IMR-90 (cell line): ENCODE measurements around the gene TEX38. TPM values are rescaled to one million over a fixed set of nuclear protein-coding genes. Genes with fewer than 3 reads are reported as not detected.

Experiments
- ATAC-seq: fragments of 200-7000 bp; cut with Tn5 transposase; 2 replicates; pipeline ENCODE4 v1.9.1; 2020; ENCODE audit warnings: low read depth, mild to moderate bottlenecking, moderate library complexity
- BruUV-seq: library from RNA; stranded (reverse); fragments of 400-500 nt; replicated peaks from 2 replicates; lab custom pipeline; 2021; lab: Mats Ljungman, UMichigan
- CTCF ChIA-PET: fragments of 300-600 bp; formaldehyde crosslinking; extraction: SDS; loops from one replicate; lab custom pipeline; 2021; ENCODE audit warnings: antibody characterized with exemption; lab: Yijun Ruan, JAX
- POLR2A ChIA-PET: fragments of 300-600 bp; sonication (Branson Sonifier 250); formaldehyde crosslinking; loops from one replicate; lab custom pipeline; 2022; ENCODE audit warnings: antibody characterized with exemption; ENCODE audit not compliant: unreplicated experiment; lab: Charles Lee
- DNase-seq: peaks from one replicate; pipeline ENCODE4 v3.0.0; 2013
- H2AFZ ChIP-seq: replicated peaks from 2 replicates; pipeline ENCODE3; 2013; ENCODE audit warnings: low read length, mild to moderate bottlenecking; ENCODE audit not compliant: poor library complexity
- H2AK5ac ChIP-seq: 2 replicates; pipeline ENCODE4 v1.6.1; 2013; ENCODE audit warnings: low read depth, low read length, inconsistent platforms
- H2AK9ac ChIP-seq: replicated peaks from 2 replicates; pipeline ENCODE3; 2013; ENCODE audit warnings: mild to moderate bottlenecking, low read depth, low read length, moderate library complexity; ENCODE audit not compliant: poor library complexity
- H2BK120ac ChIP-seq: 2 replicates; pipeline ENCODE4 v1.6.1; 2013; ENCODE audit warnings: low read depth, low read length, inconsistent platforms
- H2BK15ac ChIP-seq: 3 replicates; pipeline ENCODE4 v1.6.1; 2013; ENCODE audit warnings: low read depth, low read length, inconsistent platforms
- H2BK20ac ChIP-seq: 2 replicates; pipeline ENCODE4 v1.6.1; 2013; ENCODE audit warnings: low read depth, mild to moderate bottlenecking, inconsistent platforms, low read length, moderate library complexity
- H2BK5ac ChIP-seq: 2 replicates; pipeline ENCODE4 v1.6.1; 2013; ENCODE audit warnings: mild to moderate bottlenecking, low read depth, low read length, inconsistent platforms; ENCODE audit not compliant: poor library complexity, severe bottlenecking
- H3K14ac ChIP-seq: replicated peaks from 2 replicates; pipeline ENCODE4 v1.6.1; 2013; ENCODE audit warnings: low read depth, low read length, inconsistent platforms
- H3K18ac ChIP-seq: 2 replicates; pipeline ENCODE4 v1.6.1; 2013; ENCODE audit warnings: low read depth, low read length, control low read depth
- H3K23ac ChIP-seq: 2 replicates; pipeline ENCODE4 v1.6.1; 2013; ENCODE audit warnings: low read depth, low read length, inconsistent platforms
- H3K27ac ChIP-seq: 2 replicates; pipeline ENCODE4 v1.5.1; 2013; ENCODE audit warnings: mild to moderate bottlenecking, control low read depth, low read length; ENCODE audit not compliant: insufficient read depth
- H3K27me3 ChIP-seq: 2 replicates; pipeline ENCODE4 v1.6.1; 2013; ENCODE audit warnings: low read length; ENCODE audit not compliant: control insufficient read depth, insufficient read depth
- H3K36me3 ChIP-seq: 2 replicates; pipeline ENCODE4 v1.6.1; 2013; ENCODE audit warnings: low read length, mixed read lengths; ENCODE audit not compliant: control insufficient read depth, insufficient read depth
- H3K4ac ChIP-seq: 2 replicates; pipeline ENCODE4 v1.6.1; 2013; ENCODE audit warnings: low read depth, low read length, inconsistent platforms
- H3K4me1 ChIP-seq: 2 replicates; pipeline ENCODE4 v1.6.1; 2013; ENCODE audit warnings: low read length, mixed read lengths; ENCODE audit not compliant: control insufficient read depth, insufficient read depth
- H3K4me2 ChIP-seq: 2 replicates; pipeline ENCODE4 v1.6.1; 2013; ENCODE audit warnings: low read depth, mild to moderate bottlenecking, control low read depth, low read length, moderate library complexity
- H3K4me3 ChIP-seq: 2 replicates; pipeline ENCODE4 v1.5.1; 2013; ENCODE audit warnings: low read depth, mild to moderate bottlenecking, control low read depth, low read length, moderate library complexity; ENCODE audit not compliant: insufficient read depth
- H3K56ac ChIP-seq: 2 replicates; pipeline ENCODE4 v1.6.1; 2013; ENCODE audit warnings: low read length, inconsistent platforms; ENCODE audit not compliant: insufficient read depth; ENCODE audit errors: extremely low read depth
- H3K79me1 ChIP-seq, 2 experiments: 2 replicates each; pipeline ENCODE4 v1.6.1; 2013; ENCODE audit warnings: low read length in 2 of 2, inconsistent platforms in 1 of 2, low read depth in 1 of 2
- H3K9ac ChIP-seq: 2 replicates; pipeline ENCODE4 v1.6.1; 2013; ENCODE audit warnings: low read depth, low read length, control low read depth
- H3K9me1 ChIP-seq: 2 replicates; pipeline ENCODE4 v1.6.1; 2013; ENCODE audit warnings: low read length, inconsistent platforms; ENCODE audit not compliant: insufficient read depth
- H3K9me3 ChIP-seq: 2 replicates; pipeline ENCODE4 v1.6.1; 2013; ENCODE audit warnings: low read length; ENCODE audit not compliant: control insufficient read depth, insufficient read depth
- H4K20me1 ChIP-seq: 2 replicates; pipeline ENCODE4 v1.6.1; 2013; ENCODE audit warnings: low read length, inconsistent platforms; ENCODE audit not compliant: insufficient read depth
- H4K5ac ChIP-seq: 2 replicates; pipeline ENCODE4 v1.6.1; 2013; ENCODE audit warnings: mild to moderate bottlenecking, low read depth, low read length, control low read depth
- H4K8ac ChIP-seq, 2 experiments: 2 replicates each; pipeline ENCODE4 v1.6.1; 2013; ENCODE audit warnings: low read depth in 2 of 2, low read length in 2 of 2, control low read depth in 1 of 2, inconsistent platforms in 1 of 2
- H4K91ac ChIP-seq: 2 replicates; pipeline ENCODE4 v1.6.1; 2013; ENCODE audit warnings: low read depth, low read length, inconsistent platforms; ENCODE audit not compliant: insufficient read depth
- BHLHE40 ChIP-seq: fragments of 150-350 bp; IDR thresholded peaks from 2 replicates; pipeline ENCODE4 v1.6.1; 2016; ENCODE audit warnings: mild to moderate bottlenecking, low read depth, low read length
- CEBPB ChIP-seq: IDR thresholded peaks from 2 replicates; pipeline ENCODE4 v1.6.1; 2012; ENCODE audit warnings: low read depth, low read length, improper control_type of control experiment
- CHD1 ChIP-seq: IDR thresholded peaks from 2 replicates; pipeline ENCODE4 v1.6.1; 2012; ENCODE audit warnings: low read depth, low read length, improper control_type of control experiment
- FOS ChIP-seq: fragments of 150-350 bp; IDR thresholded peaks from 2 replicates; pipeline ENCODE4 v1.6.1; 2016; ENCODE audit warnings: low read depth, low read length
- MAFK ChIP-seq: IDR thresholded peaks from 2 replicates; pipeline ENCODE4 v1.6.1; 2012; ENCODE audit warnings: low read depth, low read length, improper control_type of control experiment
- MAZ ChIP-seq: IDR thresholded peaks from 2 replicates; pipeline ENCODE4 v1.6.1; 2012; ENCODE audit warnings: low read depth, mild to moderate bottlenecking, low read length, improper control_type of control experiment, moderate library complexity, borderline replicate concordance
- MXI1 ChIP-seq: IDR thresholded peaks from 2 replicates; pipeline ENCODE4 v1.6.1; 2012; ENCODE audit warnings: low read depth, mild to moderate bottlenecking, low read length, moderate library complexity, borderline replicate concordance
- NFE2L2 ChIP-seq: fragments of 150-350 bp; IDR thresholded peaks from 2 replicates; pipeline ENCODE4 v1.6.1; 2016; ENCODE audit warnings: low read depth, mild to moderate bottlenecking, low read length
- POLR2A ChIP-seq: IDR thresholded peaks from 2 replicates; pipeline ENCODE4 v1.6.1; 2012; ENCODE audit warnings: mild to moderate bottlenecking, low read depth, low read length
- RAD21 ChIP-seq: IDR thresholded peaks from 2 replicates; pipeline ENCODE4 v1.6.1; 2012; ENCODE audit warnings: low read length, improper control_type of control experiment
- RCOR1 ChIP-seq: IDR thresholded peaks from 2 replicates; pipeline ENCODE4 v1.6.1; 2012; ENCODE audit warnings: mild to moderate bottlenecking, low read length, improper control_type of control experiment; ENCODE audit not compliant: insufficient replicate concordance
- RFX5 ChIP-seq: IDR thresholded peaks from 2 replicates; pipeline ENCODE4 v1.8.0; 2012; ENCODE audit warnings: low read depth, mild to moderate bottlenecking, low read length, moderate library complexity
- SMC3 ChIP-seq: fragments of 150-350 bp; IDR thresholded peaks from 2 replicates; pipeline ENCODE4 v1.6.1; 2016; ENCODE audit warnings: low read depth, mild to moderate bottlenecking, antibody characterized with exemption, low read length, moderate library complexity
- WGBS, 2 experiments: methylation state at CpG; one replicate each; pipeline versions ENCODE4 v1.1.5 to v1.1.7; 2013; ENCODE audit warnings: missing lambda C conversion rate in 2 of 2; ENCODE audit not compliant: insufficient read length in 1 of 2; ENCODE audit errors: extremely low coverage in 2 of 2; 5-methylcytosine and 5-hydroxymethylcytosine counted together
- dilution Hi-C: fragments of 300-500 bp; cut with HindIII; formaldehyde crosslinking; loops from one replicate; pipeline ENCODE4 v1.14.3; 2018; ENCODE audit warnings: low sequenced_read_pairs; ENCODE audit not compliant: unreplicated experiment
- in situ Hi-C: fragments of 300-500 bp; cut with MboI; formaldehyde crosslinking; loops from 3 replicates; pipeline ENCODE4 v1.14.3; 2019; ENCODE audit warnings: low sequenced_read_pairs, inconsistent platforms, mixed read lengths
- intact Hi-C: fragments of 100-400 bp; cut with micrococcal nuclease; formaldehyde crosslinking; loops from 2 replicates; pipeline ENCODE4 v1.10.0; 2022
- polyA plus RNA-seq, 3 experiments: library from polyadenylated mRNA; depleted of rRNA; stranded (reverse); fragments of >200 nt; gene quantifications; 2 replicates each; pipeline ENCODE4 v1.2.3, GENCODE V29; 2012; ENCODE audit warnings: low replicate concordance in 1 of 3
- total RNA-seq: library from RNA; depleted of rRNA; stranded (reverse); fragments of >200 nt; gene quantifications from 2 replicates; pipeline ENCODE4 v1.2.3, GENCODE V29; 2012
- TF ChIP-seq, protein P1 (sequence below): fragments of 150-350 bp; IDR thresholded peaks from 2 replicates; pipeline ENCODE4 v1.6.1; 2016; ENCODE audit warnings: low read depth, mild to moderate bottlenecking, low read length, moderate library complexity, borderline replicate concordance
- TF ChIP-seq, protein P2 (sequence below): fragments of 150-350 bp; IDR thresholded peaks from 2 replicates; pipeline ENCODE4 v1.6.1; 2017; ENCODE audit warnings: mild to moderate bottlenecking, antibody characterized with exemption, low read length, low read depth
- TF ChIP-seq, protein P3 (sequence below): conservative IDR thresholded peaks from 2 replicates; pipeline ENCODE4 v1.5.1; 2012; ENCODE audit warnings: mild to moderate bottlenecking, low read depth, low read length, improper control_type of control experiment

TEX38 gene
- total and polyA plus RNA-seq, 2 of the 4 experiments (the other 2 are of a cell fraction): not detected

DNA sequence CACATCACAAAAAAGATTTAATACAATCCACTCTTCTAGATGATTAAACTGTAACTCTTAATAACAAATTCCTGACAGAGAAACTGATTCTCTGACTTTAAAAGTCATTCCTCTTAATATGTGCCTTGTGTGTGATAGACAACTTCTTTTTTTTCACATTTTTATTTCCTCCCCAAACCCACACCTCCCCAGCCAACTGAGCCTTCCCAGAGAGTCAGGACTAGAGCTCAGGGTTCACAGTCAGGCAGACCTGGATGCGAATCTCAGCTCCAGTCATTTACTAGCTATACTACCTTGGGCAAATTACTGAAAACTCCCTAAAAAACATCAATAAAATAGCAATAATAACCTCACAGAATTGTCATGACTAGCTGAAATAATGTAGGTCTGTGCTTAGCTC is 17.6 kb upstream of the TEX38 start:
- Histone ChIP-seq H3K4me1 (peaks cover 3% of the 10 kb centered on the region; the same call in 1 of the 2 replicates), H3K56ac (no peak overlapping the region), H3K4ac (no peak overlapping the region), H3K4me3 (no peak overlapping the region), H2BK20ac (no peak overlapping the region), H3K27ac (no peak overlapping the region), H4K8ac (no peak overlapping the region), H3K27me3 (no peaks in the 10 kb centered on the region), H2BK15ac (no peak overlapping the region), H3K9me1 (no peaks in the 10 kb centered on the region), H2AK5ac (no peak overlapping the region), H2AK9ac (no peak overlapping the region), H3K79me1 (no peaks in the 10 kb centered on the region), H4K20me1 (no peaks in the 10 kb centered on the region), H3K14ac (no peak overlapping the region), H2AFZ (no peak overlapping the region), H4K5ac (no peak overlapping the region), H3K4me2 (peak overlapping the region; percentile 62), H3K9me3 (0 out of 2 replicates have a peak, but pooled peaks cover 2% of the 10 kb centered on the region), H4K91ac (no peak overlapping the region), H3K23ac (no peak overlapping the region; the same call in 1 of the 2 replicates), H3K9ac (no peak overlapping the region), H2BK5ac (no peak overlapping the region), H2BK120ac (no peak overlapping the region), H3K18ac (no peak overlapping the region), H3K36me3 (peaks cover 18% of the 10 kb centered on the region; the same call in 1 of the 2 replicates)
- intact Hi-C loops (no loop called here), dilution Hi-C loops (no loop called here), in situ Hi-C loops (no loop called here)
- peak; percentile 32; the same call in 1 of the 2 replicates for ATAC-seq
- BruUV-seq: no TSS peak
- TF ChIP-seq, protein P1, sequence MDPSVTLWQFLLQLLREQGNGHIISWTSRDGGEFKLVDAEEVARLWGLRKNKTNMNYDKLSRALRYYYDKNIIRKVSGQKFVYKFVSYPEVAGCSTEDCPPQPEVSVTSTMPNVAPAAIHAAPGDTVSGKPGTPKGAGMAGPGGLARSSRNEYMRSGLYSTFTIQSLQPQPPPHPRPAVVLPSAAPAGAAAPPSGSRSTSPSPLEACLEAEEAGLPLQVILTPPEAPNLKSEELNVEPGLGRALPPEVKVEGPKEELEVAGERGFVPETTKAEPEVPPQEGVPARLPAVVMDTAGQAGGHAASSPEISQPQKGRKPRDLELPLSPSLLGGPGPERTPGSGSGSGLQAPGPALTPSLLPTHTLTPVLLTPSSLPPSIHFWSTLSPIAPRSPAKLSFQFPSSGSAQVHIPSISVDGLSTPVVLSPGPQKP: no peak
- TF ChIP-seq BHLHE40 (no peak), FOS (no peak), MAFK (no peak; the same call in 1 of the 2 replicates), MAZ (no peak), SMC3 (no peak), CHD1 (no peak), CEBPB (no peak), RCOR1 (no peak), RFX5 (no peak), NFE2L2 (no peak), RAD21 (no peak), MXI1 (no peak), POLR2A (no peak)
- TF ChIP-seq, protein P2, sequence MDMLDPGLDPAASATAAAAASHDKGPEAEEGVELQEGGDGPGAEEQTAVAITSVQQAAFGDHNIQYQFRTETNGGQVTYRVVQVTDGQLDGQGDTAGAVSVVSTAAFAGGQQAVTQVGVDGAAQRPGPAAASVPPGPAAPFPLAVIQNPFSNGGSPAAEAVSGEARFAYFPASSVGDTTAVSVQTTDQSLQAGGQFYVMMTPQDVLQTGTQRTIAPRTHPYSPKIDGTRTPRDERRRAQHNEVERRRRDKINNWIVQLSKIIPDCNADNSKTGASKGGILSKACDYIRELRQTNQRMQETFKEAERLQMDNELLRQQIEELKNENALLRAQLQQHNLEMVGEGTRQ: no peak
- TF ChIP-seq, protein P3, sequence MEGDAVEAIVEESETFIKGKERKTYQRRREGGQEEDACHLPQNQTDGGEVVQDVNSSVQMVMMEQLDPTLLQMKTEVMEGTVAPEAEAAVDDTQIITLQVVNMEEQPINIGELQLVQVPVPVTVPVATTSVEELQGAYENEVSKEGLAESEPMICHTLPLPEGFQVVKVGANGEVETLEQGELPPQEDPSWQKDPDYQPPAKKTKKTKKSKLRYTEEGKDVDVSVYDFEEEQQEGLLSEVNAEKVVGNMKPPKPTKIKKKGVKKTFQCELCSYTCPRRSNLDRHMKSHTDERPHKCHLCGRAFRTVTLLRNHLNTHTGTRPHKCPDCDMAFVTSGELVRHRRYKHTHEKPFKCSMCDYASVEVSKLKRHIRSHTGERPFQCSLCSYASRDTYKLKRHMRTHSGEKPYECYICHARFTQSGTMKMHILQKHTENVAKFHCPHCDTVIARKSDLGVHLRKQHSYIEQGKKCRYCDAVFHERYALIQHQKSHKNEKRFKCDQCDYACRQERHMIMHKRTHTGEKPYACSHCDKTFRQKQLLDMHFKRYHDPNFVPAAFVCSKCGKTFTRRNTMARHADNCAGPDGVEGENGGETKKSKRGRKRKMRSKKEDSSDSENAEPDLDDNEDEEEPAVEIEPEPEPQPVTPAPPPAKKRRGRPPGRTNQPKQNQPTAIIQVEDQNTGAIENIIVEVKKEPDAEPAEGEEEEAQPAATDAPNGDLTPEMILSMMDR: no peak
- POLR2A ChIA-PET: no interaction called here
- WGBS, 2 experiments: 75% methylated on average over 1 of the region's 1 CpG; no CpG with 5 or more reads in 1 of the 2 experiments
- no peak for DNase-seq
- CTCF ChIA-PET: no interaction called here
